Stimulated activated CD4-positive, alpha-beta T cell treated with anti-CD3 and anti-CD28 coated beads, Interleukin-4, amount 100 ng/mL, for 24 hours (primary cell): ENCODE results near the gene PPFIBP1.
"Not testable (repeated sequence)": the region's sequence is repeated elsewhere in the genome, so short reads cannot be mapped to it uniquely, and the experiment has no call there.

ENCODE experiments used
- DNase-seq: peaks from one replicate; pipeline ENCODE4 v3.0.0-alpha.2; 2020

PPFIBP1 gene

DNA sequence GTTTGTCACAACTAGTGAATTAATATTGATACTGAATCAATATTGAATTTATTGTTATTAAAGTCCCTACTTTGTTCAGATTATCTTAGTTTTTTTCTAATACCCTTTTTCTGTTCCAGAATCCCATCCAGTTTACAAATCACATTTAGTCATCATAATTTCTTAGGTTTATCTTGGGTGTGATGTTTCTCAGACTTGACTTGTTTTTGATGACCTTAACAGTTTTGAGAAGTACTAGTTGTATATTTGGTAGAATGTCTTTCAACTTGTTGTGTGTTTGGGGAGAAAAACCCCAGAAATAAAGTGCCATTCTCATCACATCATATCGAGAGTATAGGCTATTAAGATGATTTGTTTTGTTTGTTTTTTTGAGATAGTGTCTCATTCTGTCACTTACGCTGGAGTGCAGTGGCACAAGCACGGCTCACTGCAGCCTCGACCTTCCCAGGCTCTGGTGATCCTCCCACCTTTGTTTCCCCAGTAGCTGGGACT, 206.1 kb downstream of the PPFIBP1 start:
- DNase-seq, result no peak

- no peak for DNase-seq
Observed at GRCh38 chr12:27732281-27732680, 208.3 kb downstream of the PPFIBP1 start.

GRCh38 chr12:27733052-27733656, 209.1 kb downstream of the PPFIBP1 start:
- peak; percentile 33 for DNase-seq

GRCh38 chr12:27733791-27734190, 209.8 kb downstream of the PPFIBP1 start:
- no peak for DNase-seq

- DNase-seq, result not testable (repeated sequence)
Observed at GRCh38 chr12:27734321-27734720, 210.3 kb downstream of the PPFIBP1 start.

DNA sequence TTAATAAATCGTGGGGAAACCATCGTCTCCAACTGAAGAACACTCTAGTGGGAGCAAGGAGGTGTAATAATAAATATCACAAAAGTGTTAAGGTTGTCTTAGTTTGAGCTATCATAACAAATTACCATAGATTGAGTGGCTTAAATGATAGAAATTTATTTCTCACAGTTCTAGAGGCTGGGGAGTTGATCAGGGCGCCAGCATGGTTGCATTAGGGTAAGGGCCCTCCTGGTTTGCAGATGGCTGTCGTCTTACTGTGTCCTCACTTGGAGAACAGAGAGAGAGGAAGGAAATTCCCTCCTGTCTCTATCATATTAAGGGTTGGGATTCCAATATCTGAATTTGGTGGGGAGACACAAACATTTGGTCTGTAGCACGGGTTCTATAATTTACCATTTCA, 219.6 kb downstream of the PPFIBP1 start:
- DNase-seq, result no peak
